ENCODE measurements around the gene USP21.

USP21 gene

GRCh38 chr1:161193561-161194235, 34.4 kb downstream of the USP21 start:
- DNase-seq (ENCODE audit: low read depth), result no peak

- DNase-seq (ENCODE audit: low read depth), result no peak
Observed at GRCh38 chr1:161195171-161195570, 35.9 kb downstream of the USP21 start.

DNA sequence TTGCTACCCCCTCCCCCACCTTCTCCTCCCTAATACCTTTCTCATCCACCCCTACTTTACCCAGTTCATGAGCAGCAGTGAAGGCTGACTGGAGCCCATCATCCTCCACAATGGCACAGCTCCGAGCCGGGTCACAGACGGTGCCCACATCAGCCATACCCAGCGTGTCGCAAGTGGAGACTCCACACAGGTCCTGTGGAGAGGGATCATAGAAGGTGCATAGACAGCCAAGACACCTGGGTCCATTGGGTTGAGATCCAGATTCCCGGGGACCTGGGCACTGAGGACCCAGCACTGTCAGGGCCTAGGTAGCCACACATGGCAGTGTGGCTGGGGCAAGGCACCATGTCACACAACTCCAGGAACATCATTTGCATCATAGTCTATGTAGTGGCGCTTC, 36.8 kb downstream of the USP21 start:
- DNase-seq (ENCODE audit: low read depth), result no peak

- DNase-seq (ENCODE audit: low read depth), result no peak
Observed at GRCh38 chr1:161196521-161197451, 37.5 kb downstream of the USP21 start.

GRCh38 chr1:161197560-161198193, 38.4 kb downstream of the USP21 start:
- DNase-seq (ENCODE audit: low read depth), result no peak

GRCh38 chr1:161198194-161198896, 39.0 kb downstream of the USP21 start:
- no peak for DNase-seq (ENCODE audit: low read depth)

- DNase-seq (ENCODE audit: low read depth), result no peak
Observed at GRCh38 chr1:161198897-161199431, 39.7 kb downstream of the USP21 start, which contains the start of gene ADAMTS4. Gene ADAMTS4 (minus strand): TSS chr1:161199054. CDS start chr1:161198627, 427 bp downstream.

DNA sequence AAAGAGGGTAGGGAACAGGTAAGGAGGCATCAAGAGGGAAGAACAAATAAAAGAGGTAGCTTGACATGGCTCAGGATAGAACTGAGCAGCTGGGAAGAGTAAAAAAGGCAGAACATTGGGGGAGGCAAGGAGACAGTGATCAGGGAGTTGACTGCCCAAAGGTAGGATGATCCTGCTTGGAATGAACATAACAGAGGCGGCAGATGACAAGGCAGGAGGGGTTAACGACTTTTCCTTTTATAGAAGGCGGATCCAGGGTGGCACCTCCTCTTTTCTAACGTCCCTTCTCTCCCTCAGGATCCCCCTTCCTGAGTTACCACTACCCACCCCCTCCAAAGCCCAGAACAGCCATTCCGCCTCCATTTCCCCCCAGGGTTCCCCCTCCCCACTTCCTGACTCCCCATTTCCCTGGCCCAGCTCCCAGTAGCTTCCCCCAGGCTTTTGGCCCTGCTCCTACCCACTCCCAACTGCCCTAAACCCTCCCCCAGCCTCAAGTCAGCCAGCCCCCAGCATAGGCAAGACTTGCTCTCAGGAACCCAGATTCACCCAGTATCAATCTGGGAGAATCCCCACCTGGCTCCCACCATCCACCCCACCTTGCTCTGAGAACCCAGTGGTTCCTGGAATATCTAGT, 40.3 kb downstream of the USP21 start:
- DNase-seq (ENCODE audit: low read depth), result no peak

GRCh38 chr1:161200421-161200991, 41.2 kb downstream of the USP21 start:
- no peak for DNase-seq (ENCODE audit: low read depth)

DNA sequence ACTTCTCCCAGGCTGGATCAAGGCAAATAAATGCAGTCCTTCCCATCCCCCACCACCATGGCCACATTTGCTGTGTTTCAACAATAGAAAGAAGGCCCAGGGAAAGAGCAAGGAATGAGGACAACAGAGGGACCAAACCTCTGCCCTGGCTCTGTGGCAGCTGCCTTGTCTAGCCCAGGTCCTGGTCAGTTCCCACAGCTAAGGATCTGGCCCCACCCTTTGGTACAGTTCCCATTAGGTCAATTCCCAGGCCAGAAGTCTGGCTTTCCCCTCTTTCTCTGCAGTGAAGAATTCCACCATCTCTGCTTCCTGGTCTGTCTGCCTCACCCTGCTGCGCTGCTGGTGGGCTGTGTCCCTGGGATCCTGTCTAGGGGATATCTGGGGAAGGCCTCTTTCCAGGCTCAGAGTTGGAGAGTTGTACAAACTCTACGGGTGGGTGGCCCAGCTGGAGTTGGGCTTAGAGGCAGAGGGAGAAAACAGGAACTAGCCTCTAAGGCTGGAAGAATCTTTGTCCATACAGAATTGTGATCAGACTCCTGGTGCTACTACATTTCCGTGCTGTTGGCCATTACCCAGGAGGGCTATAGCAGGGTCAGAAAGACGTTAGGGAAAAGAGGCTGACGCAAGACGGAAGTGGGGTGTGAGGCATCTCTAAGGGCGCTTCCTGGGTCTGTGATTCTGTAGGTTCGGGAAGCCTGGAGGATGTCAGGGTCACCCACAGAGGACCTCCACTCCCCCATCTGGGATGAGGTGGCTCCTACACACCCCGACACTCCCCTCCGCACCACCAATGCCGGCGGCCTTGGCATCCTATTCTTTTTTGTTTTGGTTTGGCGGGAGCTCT, 41.9 kb downstream of the USP21 start:
- DNase-seq (ENCODE audit: low read depth), result no peak

- DNase-seq (ENCODE audit: low read depth), result peak; percentile 89
Observed at GRCh38 chr1:161201836-161202712, 42.8 kb downstream of the USP21 start, which contains the start of gene NDUFS2. Gene NDUFS2 (plus strand): TSS chr1:161202367. CDS start chr1:161202386, 19 bp downstream.

DNA sequence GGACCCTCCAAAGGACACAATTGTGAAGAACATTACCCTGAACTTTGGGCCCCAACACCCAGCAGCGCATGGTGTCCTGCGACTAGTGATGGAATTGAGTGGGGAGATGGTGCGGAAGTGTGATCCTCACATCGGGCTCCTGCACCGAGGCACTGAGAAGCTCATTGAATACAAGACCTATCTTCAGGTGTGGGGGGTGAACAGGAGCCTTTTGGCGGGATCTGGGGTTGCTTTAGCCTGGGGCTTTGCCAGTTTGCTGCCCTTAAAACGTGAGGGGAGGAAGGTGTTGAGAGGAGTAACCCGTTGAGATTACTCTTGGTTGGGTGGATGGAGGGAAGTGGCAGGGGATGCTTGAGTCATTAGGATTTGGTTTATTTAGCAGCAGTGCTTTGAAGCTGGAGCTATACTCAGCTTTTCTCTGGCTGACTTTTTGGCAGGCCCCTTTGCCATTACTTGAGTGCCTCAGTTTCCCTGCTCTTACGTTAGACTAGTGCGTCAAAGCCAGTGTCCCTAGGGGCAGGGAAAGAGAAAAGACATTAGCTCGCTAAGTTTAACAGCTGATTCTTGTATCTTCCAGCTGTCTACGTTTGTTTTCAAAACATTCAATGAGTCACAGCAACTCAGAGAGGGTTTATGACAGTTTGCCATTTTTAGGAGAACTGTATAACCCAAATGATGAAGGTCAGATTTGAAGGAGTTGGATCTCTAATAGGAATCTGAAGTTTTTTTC, 47.3 kb downstream of the USP21 start:
- no peak for DNase-seq (ENCODE audit: low read depth)

- DNase-seq (ENCODE audit: low read depth), result no peak
Observed at GRCh38 chr1:161207173-161207572, 47.9 kb downstream of the USP21 start.

- peak; percentile 60 for DNase-seq (ENCODE audit: low read depth)
Observed at GRCh38 chr1:161209790-161210409, 50.6 kb downstream of the USP21 start.

DNA sequence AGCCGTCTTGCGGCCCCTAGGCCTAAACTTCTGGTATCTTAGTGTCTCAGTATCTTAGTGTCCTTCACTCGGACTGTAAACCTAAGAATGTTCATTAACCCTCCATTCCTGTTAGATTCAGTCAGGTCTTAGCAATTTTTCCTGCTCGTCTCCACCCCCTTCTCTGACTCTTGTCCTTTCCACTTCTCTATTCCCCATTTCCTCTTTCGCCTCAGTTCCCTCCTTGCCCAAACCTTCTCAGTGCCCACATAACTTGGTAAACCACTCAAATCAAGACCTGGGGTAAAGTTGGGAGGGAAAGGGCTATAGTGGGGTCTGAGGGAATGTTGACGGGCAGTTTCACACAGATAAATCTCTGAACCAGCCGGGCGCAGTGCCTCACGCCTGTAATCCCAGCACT, 55.1 kb downstream of the USP21 start:
- DNase-seq (ENCODE audit: low read depth), result no peak

DNA sequence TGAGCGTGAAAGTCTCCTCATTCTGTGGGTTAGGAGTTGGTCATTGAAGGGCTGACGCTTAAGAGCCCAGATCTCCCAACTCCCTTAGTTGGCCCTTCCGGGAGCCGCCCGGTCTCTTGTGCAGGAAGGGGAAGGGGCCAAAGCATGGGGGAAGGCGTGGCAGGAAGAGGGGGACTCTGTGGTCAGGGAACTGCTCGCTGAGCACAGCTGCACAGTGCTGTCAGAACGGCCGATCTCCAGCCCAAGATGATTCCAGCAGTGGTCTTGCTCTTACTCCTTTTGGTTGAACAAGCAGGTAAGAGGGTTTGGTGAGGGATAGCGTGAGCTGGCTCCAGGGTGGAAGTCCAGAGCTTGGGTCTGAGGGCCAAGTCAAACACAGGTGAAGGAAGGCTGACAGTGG, 55.8 kb downstream of the USP21 start, which contains the start of gene FCER1G:
Gene FCER1G (plus strand): TSS at position 220 of the 400 bp plus-strand sequence. CDS start 27 bp downstream, at position 247.
- DNase-seq (ENCODE audit: low read depth), result no peak
